Lower lobe of right lung (tissue), 2 donors: Measurements from ENCODE around the gene MRPL2. TPM values are rescaled to one million over a fixed set of nuclear protein-coding genes. Genes with fewer than 3 reads are reported as not detected.

ENCODE experiments used
- ATAC-seq, 2 donors: fragments of 200-7000 bp; cut with Tn5 transposase; one replicate each; pipeline ENCODE4 v1.9.1; 2020 to 2022; ENCODE audit warnings: mild to moderate bottlenecking in 2 of 2, moderate library complexity in 2 of 2
- DNase-seq: peaks from one replicate; pipeline ENCODE4 v3.0.0-alpha.2; 2020
- H3K27ac ChIP-seq: fragments of 200-600 bp; one replicate; pipeline ENCODE4 v1.8.0; 2022
- H3K27me3 ChIP-seq: fragments of 200-600 bp; one replicate; pipeline ENCODE4 v1.8.0; 2022; ENCODE audit warnings: low read depth
- H3K36me3 ChIP-seq: fragments of 200-600 bp; one replicate; pipeline ENCODE4 v1.8.0; 2022; ENCODE audit warnings: mild to moderate bottlenecking
- H3K4me1 ChIP-seq: fragments of 200-600 bp; one replicate; pipeline ENCODE4 v1.8.0; 2022
- H3K4me3 ChIP-seq: fragments of 200-600 bp; one replicate; pipeline ENCODE4 v1.8.0; 2022; ENCODE audit warnings: mild to moderate bottlenecking
- H3K9me3 ChIP-seq: fragments of 200-600 bp; one replicate; pipeline ENCODE4 v1.8.0; 2022
- CTCF ChIP-seq: fragments of 200-600 bp; IDR thresholded peaks from one replicate; pipeline ENCODE4 v1.8.0; 2022; ENCODE audit warnings: antibody characterized with exemption, mild to moderate bottlenecking
- intact Hi-C: fragments of 100-400 bp; cut with DNase I; formaldehyde crosslinking; loops from one replicate; pipeline ENCODE4 v1.11.0; 2022
- total RNA-seq: library from RNA; stranded (reverse); fragmentation: NEBNext Ultra II Directional; extraction: Animal tissue kit (Norgen Biotek cat#: 25700); gene quantifications from one replicate; pipeline ENCODE4 v1.2.1, GENCODE V29; 2021
- donor health status: DM: no; HTN: yes; CAD: no; lungs with severe emphysema.

MRPL2 gene
- total RNA-seq, 1 donor from 2014 or later: 40.1 TPM

GRCh38 chr6:43020052-43020705 is 39.1 kb downstream of the MRPL2 start:
- Histone ChIP-seq H3K4me3 (no peak overlapping the region), H3K9me3 (no peaks in the 10 kb centered on the region), H3K4me1 (peaks cover 46% of the 10 kb centered on the region), H3K27ac (no peak overlapping the region), H3K27me3 (no peaks in the 10 kb centered on the region), H3K36me3 (peaks cover 43% of the 10 kb centered on the region)
- no peak for ATAC-seq
- DNase-seq: no peak
- no peak for TF ChIP-seq CTCF
- intact Hi-C loops: no loop called here

- H3K9me3 ChIP-seq: no peaks in the 10 kb centered on the region
- intact Hi-C loops: no loop called here
- DNase-seq (no peak), ATAC-seq (no peak)
- TF ChIP-seq CTCF: no peak
- no peak overlapping the region for H3K4me3 ChIP-seq
- H3K27ac ChIP-seq: no peak overlapping the region
- H3K36me3 ChIP-seq: peaks cover 33% of the 10 kb centered on the region
- peaks cover 53% of the 10 kb centered on the region for H3K4me1 ChIP-seq
- no peaks in the 10 kb centered on the region for H3K27me3 ChIP-seq
These were observed 40.1 kb downstream of the MRPL2 start for GRCh38 chr6:43019152-43019551.

GRCh38 chr6:43016943-43017334 is 42.3 kb downstream of the MRPL2 start:
- DNase-seq: no peak
- Histone ChIP-seq H3K4me3 (no peak overlapping the region), H3K4me1 (peaks cover 49% of the 10 kb centered on the region)

GRCh38 chr6:43016176-43016942 is 42.9 kb downstream of the MRPL2 start:
- Histone ChIP-seq H3K4me1 (peaks cover 49% of the 10 kb centered on the region), H3K27ac (no peak overlapping the region), H3K27me3 (no peaks in the 10 kb centered on the region), H3K9me3 (no peaks in the 10 kb centered on the region), H3K36me3 (peaks cover 42% of the 10 kb centered on the region), H3K4me3 (no peak overlapping the region)
- intact Hi-C loops: no loop called here
- no peak for TF ChIP-seq CTCF
- DNase-seq (no peak), ATAC-seq (no peak)

More at GRCh38 chr6:43016943-43017334, 42.3 kb downstream of the MRPL2 start:
- intact Hi-C loops: no loop called here
- H3K27me3 ChIP-seq: no peaks in the 10 kb centered on the region
- TF ChIP-seq CTCF: no peak
- no peak for ATAC-seq
- no peaks in the 10 kb centered on the region for H3K9me3 ChIP-seq
- H3K36me3 ChIP-seq: peaks cover 36% of the 10 kb centered on the region
- no peak overlapping the region for H3K27ac ChIP-seq

GRCh38 chr6:43014434-43014909 is 44.8 kb downstream of the MRPL2 start:
- Histone ChIP-seq H3K27me3 (no peaks in the 10 kb centered on the region), H3K36me3 (peaks cover 52% of the 10 kb centered on the region), H3K4me3 (peak overlapping the region; percentile 69), H3K4me1 (peaks cover 41% of the 10 kb centered on the region), H3K9me3 (no peaks in the 10 kb centered on the region), H3K27ac (peak overlapping the region; percentile 76)
- intact Hi-C loops: no loop called here
- no peak for TF ChIP-seq CTCF
- ATAC-seq (no peak), DNase-seq (no peak)
